Gastroesophageal sphincter (tissue), 3 donors: ENCODE data around the gene LAP3.

Experiments used
- CTCF ChIP-seq, 4 experiments: fragments of 200-600 bp in 2 of 4; fragments of 450-650 bp in 2 of 4; sonication (generic) in 1 of 4; IDR thresholded peaks; one replicate each; pipeline ENCODE4 v1.5.1; 2017 to 2019; ENCODE audit warnings: antibody characterized with exemption in 4 of 4, mild to moderate bottlenecking in 2 of 4, moderate library complexity in 2 of 4
- POLR2A ChIP-seq, 2 donors: fragments of 450-650 bp; IDR thresholded peaks; one replicate each; pipeline ENCODE4 v1.6.1; 2017; ENCODE audit warnings: antibody characterized with exemption in 2 of 2, mild to moderate bottlenecking in 2 of 2, moderate library complexity in 1 of 2

- TF ChIP-seq POLR2A (IDR thresholded peaks at IDR 0.05) (no peak), CTCF (IDR thresholded peaks at IDR 0.05) (no peak)
Observed at GRCh38 chr4:17578482-17578891, 1.5 kb downstream of the LAP3 start.
